HepG2 (cell line): ENCODE results near the gene RPL35A. TPM values are rescaled to one million over a fixed set of nuclear protein-coding genes. Genes with fewer than 3 reads are reported as not detected.

Source experiments
- CCDC6 ChIP-seq: sonication (generic); formaldehyde crosslinking; IDR thresholded peaks from 2 replicates; pipeline ENCODE4 v1.8.1; 2022; ENCODE audit warnings: mild to moderate bottlenecking, missing genetic modification reagents, moderate library complexity
- FOSL2 ChIP-seq: sonication (generic); formaldehyde crosslinking; IDR thresholded peaks from 2 replicates; pipeline ENCODE4 v1.4.0; 2020; ENCODE audit warnings: missing genetic modification reagents
- GTF2F1 ChIP-seq: fragments of 150-350 bp; IDR thresholded peaks from 2 replicates; pipeline ENCODE4 v1.6.1; 2014; ENCODE audit warnings: low read length
- HIVEP1 ChIP-seq: sonication (generic); formaldehyde crosslinking; IDR thresholded peaks from 2 replicates; pipeline ENCODE4 v1.4.0; 2020; ENCODE audit warnings: mild to moderate bottlenecking, missing genetic modification reagents
- KLF15 ChIP-seq: sonication (generic); formaldehyde crosslinking; IDR thresholded peaks from 2 replicates; pipeline ENCODE4 v1.8.1; 2023; ENCODE audit warnings: borderline replicate concordance, mild to moderate bottlenecking, inconsistent platforms, missing genetic modification reagents, mixed read lengths
- MED13 ChIP-seq: sonication (generic); formaldehyde crosslinking; IDR thresholded peaks from 2 replicates; pipeline ENCODE4 v1.5.0; 2020; ENCODE audit warnings: missing genetic modification reagents
- MXI1 ChIP-seq: IDR thresholded peaks from 3 replicates; pipeline ENCODE4 v1.6.1; 2012; ENCODE audit warnings: low read depth, low read length, inconsistent platforms, borderline replicate concordance
- PHF20 ChIP-seq: sonication (generic); formaldehyde crosslinking; IDR thresholded peaks from 2 replicates; pipeline ENCODE4 v1.5.0; 2020; ENCODE audit warnings: mild to moderate bottlenecking, missing genetic modification reagents
- PHF8 ChIP-seq: sonication (generic); formaldehyde crosslinking; IDR thresholded peaks from 2 replicates; pipeline ENCODE4 v1.5.0; 2020; ENCODE audit warnings: missing genetic modification reagents
- RARA ChIP-seq: IDR thresholded peaks from 2 replicates; pipeline ENCODE4 v1.6.1; 2016; ENCODE audit warnings: missing genetic modification reagents, missing compliant biosample characterization
- RNF219 ChIP-seq: sonication (generic); formaldehyde crosslinking; IDR thresholded peaks from 2 replicates; pipeline ENCODE4 v1.5.0; 2020; ENCODE audit warnings: mild to moderate bottlenecking, missing genetic modification reagents
- YEATS4 ChIP-seq: sonication (generic); formaldehyde crosslinking; IDR thresholded peaks from 2 replicates; pipeline ENCODE4 v1.4.0; 2020; ENCODE audit warnings: missing genetic modification reagents, borderline replicate concordance
- ZNF121 ChIP-seq: sonication (generic); formaldehyde crosslinking; IDR thresholded peaks from 2 replicates; pipeline ENCODE4 v1.5.0; 2020; ENCODE audit warnings: mild to moderate bottlenecking, missing genetic modification reagents
- ZSCAN30 ChIP-seq: sonication (generic); formaldehyde crosslinking; IDR thresholded peaks from 2 replicates; pipeline ENCODE4 v1.5.0; 2020; ENCODE audit warnings: mild to moderate bottlenecking, missing genetic modification reagents
- polyA plus RNA-seq, 8 experiments: library from polyadenylated mRNA; depleted of rRNA in 3 of 8; stranded (reverse) in 7 of 8; unstranded in 1 of 8; fragments of >200 nt; fragmentation: Illumina TruSeq in 4 of 8; extraction: Trizol in 4 of 8; gene quantifications; 2 replicates each; pipeline versions ENCODE4 v1.2.1 to v1.2.3, GENCODE V29; 2011 to 2016; ENCODE audit warnings: low read depth in 4 of 8, missing spikeins in 1 of 8, mixed read lengths in 1 of 8; ENCODE audit not compliant: insufficient read depth in 1 of 8
- total RNA-seq, 5 experiments: library from RNA; depleted of rRNA; stranded (reverse); fragments of >200 nt; fragmentation: Illumina TruSeq; extraction: Trizol; gene quantifications; 2 replicates each; pipeline ENCODE4 v1.2.3, GENCODE V29; 2016; ENCODE audit warnings: low read depth in 1 of 5
- TF ChIP-seq, protein P1 (sequence below): IDR thresholded peaks from 2 replicates; pipeline ENCODE4 v1.6.1; 2016; ENCODE audit warnings: missing compliant biosample characterization, missing genetic modification reagents, borderline replicate concordance
- TF ChIP-seq, protein P2 (sequence below): IDR thresholded peaks from 2 replicates; pipeline ENCODE4 v1.4.0; 2020; ENCODE audit warnings: mild to moderate bottlenecking, missing genetic modification reagents
- TF ChIP-seq, protein P3 (sequence below): sonication (generic); formaldehyde crosslinking; IDR thresholded peaks from 2 replicates; pipeline ENCODE4 v1.4.0; 2020; ENCODE audit warnings: missing genetic modification reagents

The RPL35A gene
- total and polyA plus RNA-seq, 2 of the 13 experiments (the other 11 are each of a cell fraction or from before 2014, with no cell fraction given), result 1,001 to 1,582 TPM

GRCh38 chr3:197949778-197950676 lies at the start of gene RPL35A (continued):
- TF ChIP-seq RNF219 (CRISPR knock-in tag), result peak; percentile 80; the same call in 1 of the 2 replicates
- 0 out of 2 replicates have a peak, but pooled peaks have one; percentile 12 for TF ChIP-seq MED13
- TF ChIP-seq, protein P1, sequence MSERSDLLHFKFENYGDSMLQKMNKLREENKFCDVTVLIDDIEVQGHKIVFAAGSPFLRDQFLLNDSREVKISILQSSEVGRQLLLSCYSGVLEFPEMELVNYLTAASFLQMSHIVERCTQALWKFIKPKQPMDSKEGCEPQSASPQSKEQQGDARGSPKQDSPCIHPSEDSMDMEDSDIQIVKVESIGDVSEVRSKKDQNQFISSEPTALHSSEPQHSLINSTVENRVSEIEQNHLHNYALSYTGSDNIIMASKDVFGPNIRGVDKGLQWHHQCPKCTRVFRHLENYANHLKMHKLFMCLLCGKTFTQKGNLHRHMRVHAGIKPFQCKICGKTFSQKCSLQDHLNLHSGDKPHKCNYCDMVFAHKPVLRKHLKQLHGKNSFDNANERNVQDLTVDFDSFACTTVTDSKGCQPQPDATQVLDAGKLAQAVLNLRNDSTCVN (CRISPR knock-in tag), result 0 out of 2 replicates have a peak, but pooled peaks have one; percentile 38
- TF ChIP-seq YEATS4 (CRISPR knock-in tag), result peak; percentile 81; the same call in 1 of the 2 replicates
- peak; percentile 79; the same call in 2 of the 3 replicates for TF ChIP-seq MXI1
- peak; percentile 66; the same call in 1 of the 2 replicates for TF ChIP-seq CCDC6 (CRISPR knock-in tag)
- TF ChIP-seq, protein P2, sequence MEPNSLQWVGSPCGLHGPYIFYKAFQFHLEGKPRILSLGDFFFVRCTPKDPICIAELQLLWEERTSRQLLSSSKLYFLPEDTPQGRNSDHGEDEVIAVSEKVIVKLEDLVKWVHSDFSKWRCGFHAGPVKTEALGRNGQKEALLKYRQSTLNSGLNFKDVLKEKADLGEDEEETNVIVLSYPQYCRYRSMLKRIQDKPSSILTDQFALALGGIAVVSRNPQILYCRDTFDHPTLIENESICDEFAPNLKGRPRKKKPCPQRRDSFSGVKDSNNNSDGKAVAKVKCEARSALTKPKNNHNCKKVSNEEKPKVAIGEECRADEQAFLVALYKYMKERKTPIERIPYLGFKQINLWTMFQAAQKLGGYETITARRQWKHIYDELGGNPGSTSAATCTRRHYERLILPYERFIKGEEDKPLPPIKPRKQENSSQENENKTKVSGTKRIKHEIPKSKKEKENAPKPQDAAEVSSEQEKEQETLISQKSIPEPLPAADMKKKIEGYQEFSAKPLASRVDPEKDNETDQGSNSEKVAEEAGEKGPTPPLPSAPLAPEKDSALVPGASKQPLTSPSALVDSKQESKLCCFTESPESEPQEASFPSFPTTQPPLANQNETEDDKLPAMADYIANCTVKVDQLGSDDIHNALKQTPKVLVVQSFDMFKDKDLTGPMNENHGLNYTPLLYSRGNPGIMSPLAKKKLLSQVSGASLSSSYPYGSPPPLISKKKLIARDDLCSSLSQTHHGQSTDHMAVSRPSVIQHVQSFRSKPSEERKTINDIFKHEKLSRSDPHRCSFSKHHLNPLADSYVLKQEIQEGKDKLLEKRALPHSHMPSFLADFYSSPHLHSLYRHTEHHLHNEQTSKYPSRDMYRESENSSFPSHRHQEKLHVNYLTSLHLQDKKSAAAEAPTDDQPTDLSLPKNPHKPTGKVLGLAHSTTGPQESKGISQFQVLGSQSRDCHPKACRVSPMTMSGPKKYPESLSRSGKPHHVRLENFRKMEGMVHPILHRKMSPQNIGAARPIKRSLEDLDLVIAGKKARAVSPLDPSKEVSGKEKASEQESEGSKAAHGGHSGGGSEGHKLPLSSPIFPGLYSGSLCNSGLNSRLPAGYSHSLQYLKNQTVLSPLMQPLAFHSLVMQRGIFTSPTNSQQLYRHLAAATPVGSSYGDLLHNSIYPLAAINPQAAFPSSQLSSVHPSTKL, result peak; percentile 21
- 0 out of 2 replicates have a peak, but pooled peaks have one; percentile 9 for TF ChIP-seq FOSL2 (CRISPR knock-in tag)
- TF ChIP-seq ZNF121 (CRISPR knock-in tag), result no peak
- 0 out of 2 replicates have a peak, but pooled peaks have one; percentile 67 for TF ChIP-seq HIVEP1 (CRISPR knock-in tag)
- TF ChIP-seq GTF2F1, result peak; percentile 77; the same call in 1 of the 2 replicates
- no peak for TF ChIP-seq KLF15 (CRISPR knock-in tag)
- TF ChIP-seq, protein P3, sequence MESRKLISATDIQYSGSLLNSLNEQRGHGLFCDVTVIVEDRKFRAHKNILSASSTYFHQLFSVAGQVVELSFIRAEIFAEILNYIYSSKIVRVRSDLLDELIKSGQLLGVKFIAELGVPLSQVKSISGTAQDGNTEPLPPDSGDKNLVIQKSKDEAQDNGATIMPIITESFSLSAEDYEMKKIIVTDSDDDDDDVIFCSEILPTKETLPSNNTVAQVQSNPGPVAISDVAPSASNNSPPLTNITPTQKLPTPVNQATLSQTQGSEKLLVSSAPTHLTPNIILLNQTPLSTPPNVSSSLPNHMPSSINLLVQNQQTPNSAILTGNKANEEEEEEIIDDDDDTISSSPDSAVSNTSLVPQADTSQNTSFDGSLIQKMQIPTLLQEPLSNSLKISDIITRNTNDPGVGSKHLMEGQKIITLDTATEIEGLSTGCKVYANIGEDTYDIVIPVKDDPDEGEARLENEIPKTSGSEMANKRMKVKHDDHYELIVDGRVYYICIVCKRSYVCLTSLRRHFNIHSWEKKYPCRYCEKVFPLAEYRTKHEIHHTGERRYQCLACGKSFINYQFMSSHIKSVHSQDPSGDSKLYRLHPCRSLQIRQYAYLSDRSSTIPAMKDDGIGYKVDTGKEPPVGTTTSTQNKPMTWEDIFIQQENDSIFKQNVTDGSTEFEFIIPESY (CRISPR knock-in tag), result no peak
- TF ChIP-seq PHF20 (CRISPR knock-in tag), result peak; percentile 91
- peak; percentile 77 for TF ChIP-seq PHF8 (CRISPR knock-in tag)
- TF ChIP-seq RARA (CRISPR knock-in tag), result peak; percentile 14; the same call in 1 of the 2 replicates
- TF ChIP-seq ZSCAN30, result 0 out of 2 replicates have a peak, but pooled peaks have one; percentile 59
